Right ventricle myocardium inferior (tissue), 1 donor: ENCODE data around the gene KAZALD1. TPM values are rescaled to one million over a fixed set of nuclear protein-coding genes. Genes with fewer than 3 reads are reported as not detected.

Experiments
- ATAC-seq: fragments of 200-7000 bp; cut with Tn5 transposase; one replicate; pipeline ENCODE4 v1.9.1; 2020; ENCODE audit warnings: mild to moderate bottlenecking, moderate library complexity
- DNase-seq: peaks from one replicate; pipeline ENCODE4 v3.0.0; 2021; ENCODE audit errors: missing footprints
- intact Hi-C: fragments of 100-400 bp; cut with DNase I; formaldehyde crosslinking; loops from one replicate; pipeline ENCODE4 v1.11.0; 2022
- total RNA-seq: library from RNA; stranded (reverse); fragmentation: NEBNext Ultra II Directional; extraction: Animal tissue kit (Norgen Biotek cat#: 25700); gene quantifications from one replicate; pipeline ENCODE4 v1.2.1, GENCODE V29; 2021
- donor health status: DM: no; HTN: yes; CAD: no; lungs with severe emphysema.

The KAZALD1 gene
- total RNA-seq, 1 donor from 2014 or later: 4.8 TPM

- intact Hi-C loops: no loop called here
These were observed 18.1 kb downstream of the KAZALD1 start for GRCh38 chr10:101079874-101080273.

GRCh38 chr10:101080933-101081931 is 19.4 kb downstream of the KAZALD1 start:
- intact Hi-C loops: no loop called here
- DNase-seq (no peak), ATAC-seq (no peak)

More at GRCh38 chr10:101079874-101080273, 18.1 kb downstream of the KAZALD1 start:
- ATAC-seq (no peak), DNase-seq (no peak)

GRCh38 chr10:101085846-101086245 is 24.1 kb downstream of the KAZALD1 start:
- no peak for DNase-seq
- ATAC-seq: no peak

GRCh38 chr10:101087376-101087775 is 25.6 kb downstream of the KAZALD1 start:
- ATAC-seq (no peak), DNase-seq (no peak)
- intact Hi-C loops: no loop called here

More at GRCh38 chr10:101085846-101086245, 24.1 kb downstream of the KAZALD1 start:
- intact Hi-C loops: no loop called here

- DNase-seq (no peak), ATAC-seq (no peak)
- intact Hi-C loops: no loop called here
These were observed 26.2 kb downstream of the KAZALD1 start for GRCh38 chr10:101087965-101088364.

GRCh38 chr10:101089520-101090299 is 27.9 kb downstream of the KAZALD1 start:
- DNase-seq: no peak
- intact Hi-C loops: no loop called here
- no peak for ATAC-seq

- DNase-seq: no peak
- intact Hi-C loops: no loop called here
- no peak for ATAC-seq
These were observed 28.8 kb downstream of the KAZALD1 start for GRCh38 chr10:101090597-101090996.

- ATAC-seq (no peak), DNase-seq (no peak)
- intact Hi-C loops: no loop called here
These were observed 29.9 kb downstream of the KAZALD1 start for GRCh38 chr10:101091546-101092290.

GRCh38 chr10:101092881-101093354 is 31.1 kb downstream of the KAZALD1 start:
- ATAC-seq (no peak), DNase-seq (no peak)
- intact Hi-C loops: no loop called here

GRCh38 chr10:101094121-101094879 is 32.5 kb downstream of the KAZALD1 start:
- ATAC-seq: no peak
- intact Hi-C loops: no loop called here
- DNase-seq: no peak

- intact Hi-C loops: loop anchor here (1.0 kb wide), 1 partner anchor 47 kb away; no protein-coding TSS in a partner anchor
- DNase-seq: no peak
- ATAC-seq: no peak
These were observed 33.2 kb downstream of the KAZALD1 start for GRCh38 chr10:101095004-101095403.

- DNase-seq: no peak
- ATAC-seq: peak; percentile 74
- intact Hi-C loops: loop anchor here (1.0 kb wide), 1 partner anchor 47 kb away; no protein-coding TSS in a partner anchor
These were observed 33.9 kb downstream of the KAZALD1 start for GRCh38 chr10:101095550-101096213.

- ATAC-seq: no peak
These were observed 34.6 kb downstream of the KAZALD1 start for GRCh38 chr10:101096378-101096777.

GRCh38 chr10:101097881-101098280 is 36.1 kb downstream of the KAZALD1 start:
- ATAC-seq: no peak
- no peak for DNase-seq
- intact Hi-C loops: no loop called here

More at GRCh38 chr10:101096378-101096777, 34.6 kb downstream of the KAZALD1 start:
- no peak for DNase-seq
- intact Hi-C loops: no loop called here

- no peak for ATAC-seq
- DNase-seq: no peak
- intact Hi-C loops: no loop called here
These were observed 38.1 kb downstream of the KAZALD1 start for GRCh38 chr10:101099901-101100300.

- no peak for DNase-seq
- no peak for ATAC-seq
- intact Hi-C loops: no loop called here
These were observed 39.6 kb downstream of the KAZALD1 start for GRCh38 chr10:101101372-101101881.

- DNase-seq (no peak), ATAC-seq (no peak)
- intact Hi-C loops: no loop called here
These were observed 41.6 kb downstream of the KAZALD1 start for GRCh38 chr10:101103430-101103829.
